NCI-H524 treated with DMSO at 0.1 percent for 48 hours (cell line): Measurements from ENCODE around the gene UROD.
"Not testable (repeated sequence)": the region's sequence is repeated elsewhere in the genome, so short reads cannot be mapped to it uniquely, and the experiment has no call there.

Source experiments
- DNase-seq: peaks from one replicate; lab custom pipeline; 2025; lab: John Stamatoyannopoulos, UW

The UROD gene

GRCh38 chr1:45011837-45012638 is at the start of gene UROD:
TSS of gene UROD (plus strand) at chr1:45012254. CDS start at chr1:45012266, 12 bp downstream.
- peak; percentile 76 for DNase-seq

GRCh38 chr1:44962729-44963128 is 49.3 kb upstream of the UROD start:
- DNase-seq, result peak; percentile 73

GRCh38 chr1:44964396-44964795 is 47.7 kb upstream of the UROD start:
- DNase-seq, result no peak

- DNase-seq, result no peak
These were observed 41.7 kb upstream of the UROD start for GRCh38 chr1:44970317-44970716.

GRCh38 chr1:44973645-44974044 is 38.4 kb upstream of the UROD start:
- no peak for DNase-seq

- DNase-seq, result no peak
These were observed 35.8 kb upstream of the UROD start for GRCh38 chr1:44976252-44976651.

- DNase-seq, result not testable (repeated sequence)
These were observed 34.7 kb upstream of the UROD start for GRCh38 chr1:44977372-44977771.

GRCh38 chr1:44985747-44986359 is 26.2 kb upstream of the UROD start:
- DNase-seq, result no peak

GRCh38 chr1:44988531-44989156 is 23.4 kb upstream of the UROD start:
- no peak for DNase-seq

GRCh38 chr1:44994309-44994898 is 17.6 kb upstream of the UROD start:
- no peak for DNase-seq

- no peak for DNase-seq
These were observed 16.4 kb upstream of the UROD start for GRCh38 chr1:44995467-44996238.

- peak; percentile 45 for DNase-seq
These were observed 12.8 kb upstream of the UROD start for GRCh38 chr1:44999232-44999631.

GRCh38 chr1:45001011-45001481 is 11.0 kb upstream of the UROD start:
- DNase-seq, result no peak

- DNase-seq, result not testable (repeated sequence)
These were observed 10.5 kb upstream of the UROD start for GRCh38 chr1:45001576-45001975.

- no peak for DNase-seq
These were observed 9.1 kb upstream of the UROD start for GRCh38 chr1:45002650-45003645.

- DNase-seq, result no peak
These were observed 8.3 kb upstream of the UROD start for GRCh38 chr1:45003741-45004140.

GRCh38 chr1:45004281-45004920 is 7.7 kb upstream of the UROD start:
- no peak for DNase-seq

- DNase-seq, result no peak
These were observed 6.3 kb upstream of the UROD start for GRCh38 chr1:45005761-45006160.

GRCh38 chr1:45007311-45007710 is 4.7 kb upstream of the UROD start:
- no peak for DNase-seq

- no peak for DNase-seq
These were observed 4.0 kb upstream of the UROD start for GRCh38 chr1:45008076-45008475.
